HEK293 (cell line): ENCODE measurements around the gene RBM34.

Experiments
- BCL11A ChIP-seq: fragments of 450-650 bp; formaldehyde crosslinking; IDR thresholded peaks from 2 replicates; pipeline ENCODE4 v1.5.1; 2016; ENCODE audit warnings: low read depth, missing biosample characterization, missing genetic modification characterization
- BCL11B ChIP-seq: fragments of 450-650 bp; formaldehyde crosslinking; IDR thresholded peaks from 2 replicates; pipeline ENCODE4 v1.5.1; 2016; ENCODE audit warnings: low read depth, missing biosample characterization, missing genetic modification characterization
- BCL6B ChIP-seq: fragments of 450-650 bp; formaldehyde crosslinking; IDR thresholded peaks from 2 replicates; pipeline ENCODE4 v1.5.1; 2017; ENCODE audit warnings: missing biosample characterization, missing genetic modification characterization
- HOXA7 ChIP-seq: sonication (generic); formaldehyde crosslinking; IDR thresholded peaks from 2 replicates; pipeline ENCODE4 v1.8.1; 2022; ENCODE audit warnings: missing genetic modification reagents, borderline replicate concordance
- KLF7 ChIP-seq: fragments of 450-650 bp; formaldehyde crosslinking; IDR thresholded peaks from 2 replicates; pipeline ENCODE4 v1.5.1; 2016; ENCODE audit warnings: missing biosample characterization, missing genetic modification characterization, borderline replicate concordance
- KLF9 ChIP-seq: fragments of 450-650 bp; formaldehyde crosslinking; IDR thresholded peaks from 2 replicates; pipeline ENCODE4 v1.5.1; 2016; ENCODE audit warnings: missing biosample characterization, missing genetic modification characterization, low read depth
- PATZ1 ChIP-seq: fragments of 450-650 bp; formaldehyde crosslinking; IDR thresholded peaks from 2 replicates; pipeline ENCODE4 v1.5.1; 2016; ENCODE audit warnings: missing biosample characterization, missing genetic modification characterization
- PBX3 ChIP-seq: sonication (generic); formaldehyde crosslinking; IDR thresholded peaks from 2 replicates; pipeline ENCODE4 v1.8.1; 2022; ENCODE audit warnings: mild to moderate bottlenecking, moderate library complexity, missing genetic modification reagents
- SCRT2 ChIP-seq: fragments of 450-650 bp; formaldehyde crosslinking; IDR thresholded peaks from 2 replicates; pipeline ENCODE4 v1.5.1; 2016; ENCODE audit warnings: missing biosample characterization, missing genetic modification characterization
- TCF7L2 ChIP-seq: IDR thresholded peaks from 2 replicates; pipeline ENCODE4 v1.6.1; 2011; ENCODE audit warnings: low read depth, mild to moderate bottlenecking, inconsistent platforms, low read length, moderate library complexity, borderline replicate concordance
- WT1 ChIP-seq: fragments of 450-650 bp; formaldehyde crosslinking; IDR thresholded peaks from 2 replicates; pipeline ENCODE4 v1.5.1; 2016; ENCODE audit warnings: missing biosample characterization, missing genetic modification characterization
- ZBTB8A ChIP-seq: fragments of 450-650 bp; formaldehyde crosslinking; IDR thresholded peaks from 2 replicates; pipeline ENCODE4 v1.5.1; 2016; ENCODE audit warnings: missing biosample characterization, missing genetic modification characterization
- ZNF146 ChIP-seq: fragments of 450-650 bp; formaldehyde crosslinking; IDR thresholded peaks from 2 replicates; pipeline ENCODE4 v1.5.1; 2016; ENCODE audit warnings: missing biosample characterization, missing genetic modification characterization
- ZNF175 ChIP-seq: fragments of 450-650 bp; formaldehyde crosslinking; IDR thresholded peaks from 2 replicates; pipeline ENCODE4 v1.5.1; 2016; ENCODE audit warnings: missing biosample characterization, missing genetic modification characterization
- ZNF18 ChIP-seq: fragments of 450-650 bp; formaldehyde crosslinking; IDR thresholded peaks from 2 replicates; pipeline ENCODE4 v1.5.1; 2016; ENCODE audit warnings: missing biosample characterization, missing genetic modification characterization
- ZNF366 ChIP-seq: fragments of 450-650 bp; formaldehyde crosslinking; conservative IDR thresholded peaks from 2 replicates; pipeline ENCODE4 v1.5.1; 2016; ENCODE audit warnings: missing biosample characterization, missing genetic modification characterization
- ZNF391 ChIP-seq: fragments of 450-650 bp; formaldehyde crosslinking; IDR thresholded peaks from 2 replicates; pipeline ENCODE4 v1.5.1; 2016; ENCODE audit warnings: low read depth, missing biosample characterization, missing genetic modification characterization, borderline replicate concordance
- ZNF518A ChIP-seq: fragments of 450-650 bp; formaldehyde crosslinking; conservative IDR thresholded peaks from 2 replicates; pipeline ENCODE4 v1.5.1; 2016; ENCODE audit warnings: low read depth, missing biosample characterization, missing genetic modification characterization
- ZNF558 ChIP-seq: fragments of 450-650 bp; formaldehyde crosslinking; IDR thresholded peaks from 2 replicates; pipeline ENCODE4 v1.5.1; 2016; ENCODE audit warnings: missing biosample characterization, missing genetic modification characterization
- ZNF580 ChIP-seq: fragments of 450-650 bp; formaldehyde crosslinking; IDR thresholded peaks from 2 replicates; pipeline ENCODE4 v1.5.1; 2016; ENCODE audit warnings: missing biosample characterization, missing genetic modification characterization
- ZNF610 ChIP-seq: fragments of 450-650 bp; formaldehyde crosslinking; IDR thresholded peaks from 2 replicates; pipeline ENCODE4 v1.5.1; 2016; ENCODE audit warnings: missing biosample characterization, missing genetic modification characterization, borderline replicate concordance
- ZNF639 ChIP-seq: fragments of 450-650 bp; formaldehyde crosslinking; IDR thresholded peaks from 2 replicates; pipeline ENCODE4 v1.5.1; 2016; ENCODE audit warnings: missing biosample characterization, missing genetic modification characterization
- ZNF664 ChIP-seq: fragments of 450-650 bp; formaldehyde crosslinking; IDR thresholded peaks from 2 replicates; pipeline ENCODE4 v1.5.1; 2016; ENCODE audit warnings: missing biosample characterization, missing genetic modification characterization
- ZNF76 ChIP-seq: fragments of 450-650 bp; formaldehyde crosslinking; IDR thresholded peaks from 2 replicates; pipeline ENCODE4; 2016; ENCODE audit warnings: low read depth, missing biosample characterization, missing genetic modification characterization, borderline replicate concordance

The RBM34 gene

GRCh38 chr1:235160957-235161684 is at the start of gene RBM34 (continued):
- TF ChIP-seq KLF7 = peak; percentile 58; the same call in 1 of the 2 replicates
- no peak for TF ChIP-seq BCL11B (tag by site-specific recombination)
- peak; percentile 57 for TF ChIP-seq ZNF639 (tag by site-specific recombination)
- TF ChIP-seq PATZ1 (tag by site-specific recombination) = peak; percentile 85
- TF ChIP-seq ZNF146 (tag by site-specific recombination) = peak; percentile 42; the same call in 1 of the 2 replicates
- no peak for TF ChIP-seq BCL6B
- peak; percentile 54; the same call in 1 of the 2 replicates for TF ChIP-seq ZBTB8A (tag by site-specific recombination)
- peak; percentile 12; the same call in 1 of the 2 replicates for TF ChIP-seq BCL11A
- TF ChIP-seq WT1 (tag by site-specific recombination) = peak; percentile 95
- TF ChIP-seq HOXA7 (CRISPR knock-in tag) = no peak
- TF ChIP-seq ZNF366 (tag by site-specific recombination) = peak; percentile 97
- peak; percentile 32; the same call in 1 of the 2 replicates for TF ChIP-seq ZNF558 (tag by site-specific recombination)
- TF ChIP-seq PBX3 (CRISPR knock-in tag) = peak; percentile 45; the same call in 1 of the 2 replicates
- TF ChIP-seq ZNF610 (tag by site-specific recombination) = peak; percentile 61
- peak; percentile 93 for TF ChIP-seq ZNF76
- TF ChIP-seq ZNF664 (tag by site-specific recombination) = peak; percentile 37; the same call in 1 of the 2 replicates
- peak; percentile 59; the same call in 1 of the 2 replicates for TF ChIP-seq ZNF580
- no peak for TF ChIP-seq TCF7L2
- peak; percentile 84; the same call in 1 of the 2 replicates for TF ChIP-seq ZNF391 (tag by site-specific recombination)
- peak; percentile 3; the same call in 1 of the 2 replicates for TF ChIP-seq ZNF18 (tag by site-specific recombination)
- TF ChIP-seq SCRT2 (tag by site-specific recombination) = peak; percentile 99
- peak; percentile 95 for TF ChIP-seq KLF9 (tag by site-specific recombination)
- TF ChIP-seq ZNF518A (tag by site-specific recombination) = peak; percentile 73
- TF ChIP-seq ZNF175 (tag by site-specific recombination) = no peak
